GM12878 (cell line): ENCODE data around the gene EIF2B4. TPM values are rescaled to one million over a fixed set of nuclear protein-coding genes. Genes with fewer than 3 reads are reported as not detected.

Source experiments
- CBX3 ChIP-seq: fragments of 200-600 bp; sonication (generic); IDR thresholded peaks from 2 replicates; pipeline ENCODE4 v1.6.1; 2016; ENCODE audit warnings: low read depth, borderline replicate concordance
- CHD4 ChIP-seq: fragments of 200-600 bp; sonication (generic); IDR thresholded peaks from 2 replicates; pipeline ENCODE4 v1.6.1; 2016; ENCODE audit warnings: mild to moderate bottlenecking
- DPF2 ChIP-seq: fragments of 450-650 bp; IDR thresholded peaks from 2 replicates; pipeline ENCODE4 v1.6.1; 2017; ENCODE audit warnings: mild to moderate bottlenecking
- GABPA ChIP-seq: IDR thresholded peaks from 2 replicates; pipeline ENCODE4 v1.6.1; 2014; ENCODE audit warnings: antibody characterized with exemption, low read depth, mild to moderate bottlenecking, inconsistent platforms
- HDAC2 ChIP-seq: fragments of 200-600 bp; sonication (generic); IDR thresholded peaks from 2 replicates; pipeline ENCODE4 v1.6.1; 2017
- MEF2A ChIP-seq: IDR thresholded peaks from 2 replicates; pipeline ENCODE4 v1.6.1; 2011; ENCODE audit warnings: low read depth, mild to moderate bottlenecking, low read length, moderate library complexity; ENCODE audit not compliant: insufficient read depth
- RB1 ChIP-seq: fragments of 450-650 bp; formaldehyde crosslinking; IDR thresholded peaks from 2 replicates; pipeline ENCODE4 v1.6.1; 2017; ENCODE audit warnings: mild to moderate bottlenecking, borderline replicate concordance
- RBBP5 ChIP-seq: fragments of 200-600 bp; sonication (generic); conservative IDR thresholded peaks from 2 replicates; pipeline ENCODE4 v1.6.1; 2016
- STAT3 ChIP-seq: IDR thresholded peaks from 2 replicates; pipeline ENCODE4 v1.6.1; 2011; ENCODE audit warnings: low read depth, low read length, improper control_type of control experiment
- SUZ12 ChIP-seq: fragments of 200-600 bp; sonication (generic); IDR thresholded peaks from one replicate; pipeline ENCODE4 v1.6.1; 2018; ENCODE audit warnings: antibody characterized with exemption, mild to moderate bottlenecking; ENCODE audit not compliant: unreplicated experiment
- polyA plus RNA-seq, 11 experiments: library from polyadenylated mRNA; depleted of rRNA in 4 of 11; unstranded in 6 of 11; stranded (reverse) in 5 of 11; fragments of >200 nt; fragmentation: Nextera tagmentation in 4 of 11; fragmentation: Illumina TruSeq in 1 of 11; extraction: Ambion mirVana in 4 of 11; extraction: Trizol in 1 of 11; gene quantifications; 1 replicate in 1 of 11; 2 replicates in 10 of 11; pipeline versions ENCODE4 v1.2.1 to v1.2.3, GENCODE V29; 2011 to 2016; ENCODE audit warnings: inconsistent platforms in 2 of 11, missing spikeins in 2 of 11, low read depth in 1 of 11
- total RNA-seq, 4 experiments: library from RNA; depleted of rRNA in 3 of 4; stranded (reverse); fragments of >200 nt in 3 of 4; fragmentation: Illumina TruSeq in 1 of 4; extraction: Trizol in 1 of 4; gene quantifications; 2 replicates each; pipeline versions ENCODE4 v1.2.1 to v1.2.3, GENCODE V29; 2013 to 2021
- TF ChIP-seq, protein P1 (sequence below): IDR thresholded peaks from 2 replicates; pipeline ENCODE4 v1.6.1; 2012; ENCODE audit warnings: low read length, inconsistent platforms
- TF ChIP-seq, protein P2 (sequence below): IDR thresholded peaks from 2 replicates; pipeline ENCODE4 v1.6.1; 2011; ENCODE audit warnings: borderline replicate concordance, low read depth, mild to moderate bottlenecking, moderate library complexity, low read length; ENCODE audit not compliant: insufficient read depth, poor library complexity, severe bottlenecking
- TF ChIP-seq, protein P3 (sequence below): fragments of 450-650 bp; IDR thresholded peaks from 2 replicates; pipeline ENCODE4 v1.6.1; 2016; ENCODE audit warnings: mild to moderate bottlenecking
- TF ChIP-seq, protein P4 (sequence below): IDR thresholded peaks from 2 replicates; pipeline ENCODE4 v1.6.1; 2012; ENCODE audit warnings: low read depth, low read length, improper control_type of control experiment
- TF ChIP-seq, protein P5 (sequence below): IDR thresholded peaks from 2 replicates; pipeline ENCODE4 v1.6.1; 2011; ENCODE audit warnings: mild to moderate bottlenecking, low read depth, low read length, moderate library complexity; ENCODE audit not compliant: insufficient replicate concordance
- TF ChIP-seq, protein P6 (sequence below): fragments of 450-650 bp; IDR thresholded peaks from 2 replicates; pipeline ENCODE4 v1.6.1; 2016; ENCODE audit warnings: mild to moderate bottlenecking, moderate library complexity, borderline replicate concordance

Gene EIF2B4
- total and polyA plus RNA-seq, 10 of the 15 experiments (the other 5 are each of a cell fraction or from before 2014, with no cell fraction given): 13.4 to 53.9 (median 27.5) TPM

DNA sequence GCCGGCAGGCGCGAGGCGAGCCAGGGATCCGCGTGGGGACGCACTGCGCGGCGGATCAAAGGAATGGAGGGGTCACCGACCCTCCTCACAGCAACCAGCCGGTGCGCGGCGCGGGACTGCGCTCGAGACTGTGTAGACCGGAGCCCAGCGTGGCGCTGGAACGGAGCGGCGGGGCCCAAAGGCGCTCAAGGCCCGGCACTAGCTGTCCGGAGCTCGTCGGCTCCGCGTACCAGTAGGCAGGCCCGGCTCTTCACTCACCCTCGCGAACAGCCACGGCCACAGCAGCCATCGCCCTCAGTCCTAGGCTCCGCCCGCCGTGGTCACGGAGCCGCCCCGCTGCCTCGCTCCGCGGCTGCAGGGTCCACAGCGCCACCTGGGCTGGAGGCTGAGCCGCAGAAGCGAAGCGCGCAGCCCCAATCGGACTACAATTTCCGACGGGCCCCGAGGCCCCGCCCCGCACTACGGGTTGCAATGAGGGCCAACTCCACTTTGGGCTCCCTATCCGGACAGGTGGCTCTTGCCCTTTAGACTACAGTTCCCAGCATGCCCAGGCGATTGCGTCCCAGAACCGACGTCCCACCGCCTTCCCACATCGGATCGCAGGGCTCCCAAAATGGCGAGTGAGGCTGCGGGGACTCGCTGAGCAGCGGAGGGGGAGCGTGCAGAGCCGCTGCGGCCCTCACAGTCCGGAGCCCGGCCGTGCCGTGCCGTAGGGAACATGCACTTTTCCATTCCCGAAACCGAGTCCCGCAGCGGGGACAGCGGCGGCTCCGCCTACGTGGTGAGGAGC, at the start of gene EIF2B4, which contains the start of gene SNX17 (continued):
- TF ChIP-seq, protein P1, sequence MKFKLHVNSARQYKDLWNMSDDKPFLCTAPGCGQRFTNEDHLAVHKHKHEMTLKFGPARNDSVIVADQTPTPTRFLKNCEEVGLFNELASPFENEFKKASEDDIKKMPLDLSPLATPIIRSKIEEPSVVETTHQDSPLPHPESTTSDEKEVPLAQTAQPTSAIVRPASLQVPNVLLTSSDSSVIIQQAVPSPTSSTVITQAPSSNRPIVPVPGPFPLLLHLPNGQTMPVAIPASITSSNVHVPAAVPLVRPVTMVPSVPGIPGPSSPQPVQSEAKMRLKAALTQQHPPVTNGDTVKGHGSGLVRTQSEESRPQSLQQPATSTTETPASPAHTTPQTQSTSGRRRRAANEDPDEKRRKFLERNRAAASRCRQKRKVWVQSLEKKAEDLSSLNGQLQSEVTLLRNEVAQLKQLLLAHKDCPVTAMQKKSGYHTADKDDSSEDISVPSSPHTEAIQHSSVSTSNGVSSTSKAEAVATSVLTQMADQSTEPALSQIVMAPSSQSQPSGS: no peak
- TF ChIP-seq STAT3 (no peak), RB1 (no peak; the same call in 1 of the 2 replicates), SUZ12 (no peak), RBBP5 (0 out of 2 replicates have a peak, but pooled peaks have one; percentile 62), HDAC2 (no peak), CBX3 (no peak), GABPA (peak; percentile 56; the same call in 1 of the 2 replicates), DPF2 (peak; percentile 36; the same call in 1 of the 2 replicates), CHD4 (no peak), MEF2A (0 out of 2 replicates have a peak, but pooled peaks have one; percentile 59)
- TF ChIP-seq, protein P2, sequence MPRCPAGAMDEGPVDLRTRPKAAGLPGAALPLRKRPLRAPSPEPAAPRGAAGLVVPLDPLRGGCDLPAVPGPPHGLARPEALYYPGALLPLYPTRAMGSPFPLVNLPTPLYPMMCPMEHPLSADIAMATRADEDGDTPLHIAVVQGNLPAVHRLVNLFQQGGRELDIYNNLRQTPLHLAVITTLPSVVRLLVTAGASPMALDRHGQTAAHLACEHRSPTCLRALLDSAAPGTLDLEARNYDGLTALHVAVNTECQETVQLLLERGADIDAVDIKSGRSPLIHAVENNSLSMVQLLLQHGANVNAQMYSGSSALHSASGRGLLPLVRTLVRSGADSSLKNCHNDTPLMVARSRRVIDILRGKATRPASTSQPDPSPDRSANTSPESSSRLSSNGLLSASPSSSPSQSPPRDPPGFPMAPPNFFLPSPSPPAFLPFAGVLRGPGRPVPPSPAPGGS: peak; percentile 23
- TF ChIP-seq, protein P3, sequence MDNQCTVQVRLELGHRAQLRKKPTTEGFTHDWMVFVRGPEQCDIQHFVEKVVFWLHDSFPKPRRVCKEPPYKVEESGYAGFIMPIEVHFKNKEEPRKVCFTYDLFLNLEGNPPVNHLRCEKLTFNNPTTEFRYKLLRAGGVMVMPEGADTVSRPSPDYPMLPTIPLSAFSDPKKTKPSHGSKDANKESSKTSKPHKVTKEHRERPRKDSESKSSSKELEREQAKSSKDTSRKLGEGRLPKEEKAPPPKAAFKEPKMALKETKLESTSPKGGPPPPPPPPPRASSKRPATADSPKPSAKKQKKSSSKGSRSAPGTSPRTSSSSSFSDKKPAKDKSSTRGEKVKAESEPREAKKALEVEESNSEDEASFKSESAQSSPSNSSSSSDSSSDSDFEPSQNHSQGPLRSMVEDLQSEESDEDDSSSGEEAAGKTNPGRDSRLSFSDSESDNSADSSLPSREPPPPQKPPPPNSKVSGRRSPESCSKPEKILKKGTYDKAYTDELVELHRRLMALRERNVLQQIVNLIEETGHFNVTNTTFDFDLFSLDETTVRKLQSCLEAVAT: no peak; the same call in 1 of the 2 replicates
- TF ChIP-seq, protein P4, sequence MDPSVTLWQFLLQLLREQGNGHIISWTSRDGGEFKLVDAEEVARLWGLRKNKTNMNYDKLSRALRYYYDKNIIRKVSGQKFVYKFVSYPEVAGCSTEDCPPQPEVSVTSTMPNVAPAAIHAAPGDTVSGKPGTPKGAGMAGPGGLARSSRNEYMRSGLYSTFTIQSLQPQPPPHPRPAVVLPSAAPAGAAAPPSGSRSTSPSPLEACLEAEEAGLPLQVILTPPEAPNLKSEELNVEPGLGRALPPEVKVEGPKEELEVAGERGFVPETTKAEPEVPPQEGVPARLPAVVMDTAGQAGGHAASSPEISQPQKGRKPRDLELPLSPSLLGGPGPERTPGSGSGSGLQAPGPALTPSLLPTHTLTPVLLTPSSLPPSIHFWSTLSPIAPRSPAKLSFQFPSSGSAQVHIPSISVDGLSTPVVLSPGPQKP: peak; percentile 75; the same call in 1 of the 2 replicates
- TF ChIP-seq, protein P5, sequence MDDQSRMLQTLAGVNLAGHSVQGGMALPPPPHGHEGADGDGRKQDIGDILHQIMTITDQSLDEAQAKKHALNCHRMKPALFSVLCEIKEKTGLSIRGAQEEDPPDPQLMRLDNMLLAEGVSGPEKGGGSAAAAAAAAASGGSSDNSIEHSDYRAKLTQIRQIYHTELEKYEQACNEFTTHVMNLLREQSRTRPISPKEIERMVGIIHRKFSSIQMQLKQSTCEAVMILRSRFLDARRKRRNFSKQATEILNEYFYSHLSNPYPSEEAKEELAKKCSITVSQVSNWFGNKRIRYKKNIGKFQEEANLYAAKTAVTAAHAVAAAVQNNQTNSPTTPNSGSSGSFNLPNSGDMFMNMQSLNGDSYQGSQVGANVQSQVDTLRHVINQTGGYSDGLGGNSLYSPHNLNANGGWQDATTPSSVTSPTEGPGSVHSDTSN: no peak
- TF ChIP-seq, protein P6, sequence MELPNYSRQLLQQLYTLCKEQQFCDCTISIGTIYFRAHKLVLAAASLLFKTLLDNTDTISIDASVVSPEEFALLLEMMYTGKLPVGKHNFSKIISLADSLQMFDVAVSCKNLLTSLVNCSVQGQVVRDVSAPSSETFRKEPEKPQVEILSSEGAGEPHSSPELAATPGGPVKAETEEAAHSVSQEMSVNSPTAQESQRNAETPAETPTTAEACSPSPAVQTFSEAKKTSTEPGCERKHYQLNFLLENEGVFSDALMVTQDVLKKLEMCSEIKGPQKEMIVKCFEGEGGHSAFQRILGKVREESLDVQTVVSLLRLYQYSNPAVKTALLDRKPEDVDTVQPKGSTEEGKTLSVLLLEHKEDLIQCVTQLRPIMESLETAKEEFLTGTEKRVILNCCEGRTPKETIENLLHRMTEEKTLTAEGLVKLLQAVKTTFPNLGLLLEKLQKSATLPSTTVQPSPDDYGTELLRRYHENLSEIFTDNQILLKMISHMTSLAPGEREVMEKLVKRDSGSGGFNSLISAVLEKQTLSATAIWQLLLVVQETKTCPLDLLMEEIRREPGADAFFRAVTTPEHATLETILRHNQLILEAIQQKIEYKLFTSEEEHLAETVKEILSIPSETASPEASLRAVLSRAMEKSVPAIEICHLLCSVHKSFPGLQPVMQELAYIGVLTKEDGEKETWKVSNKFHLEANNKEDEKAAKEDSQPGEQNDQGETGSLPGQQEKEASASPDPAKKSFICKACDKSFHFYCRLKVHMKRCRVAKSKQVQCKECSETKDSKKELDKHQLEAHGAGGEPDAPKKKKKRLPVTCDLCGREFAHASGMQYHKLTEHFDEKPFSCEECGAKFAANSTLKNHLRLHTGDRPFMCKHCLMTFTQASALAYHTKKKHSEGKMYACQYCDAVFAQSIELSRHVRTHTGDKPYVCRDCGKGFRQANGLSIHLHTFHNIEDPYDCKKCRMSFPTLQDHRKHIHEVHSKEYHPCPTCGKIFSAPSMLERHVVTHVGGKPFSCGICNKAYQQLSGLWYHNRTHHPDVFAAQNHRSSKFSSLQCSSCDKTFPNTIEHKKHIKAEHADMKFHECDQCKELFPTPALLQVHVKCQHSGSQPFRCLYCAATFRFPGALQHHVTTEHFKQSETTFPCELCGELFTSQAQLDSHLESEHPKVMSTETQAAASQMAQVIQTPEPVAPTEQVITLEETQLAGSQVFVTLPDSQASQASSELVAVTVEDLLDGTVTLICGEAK: peak; percentile 74; the same call in 1 of the 2 replicates
